C4-2B (cell line): ENCODE data around the gene GLB1L3.

Experiments used
- CTCF ChIP-seq: fragments of 450-650 bp; conservative IDR thresholded peaks from 2 replicates; pipeline ENCODE4 v1.5.1; 2017; ENCODE audit warnings: mild to moderate bottlenecking
- ZFX ChIP-seq: fragments of 450-650 bp; IDR thresholded peaks from 2 replicates; pipeline ENCODE4 v1.6.1; 2017

- TF ChIP-seq CTCF (no peak), ZFX (no peak)
These were observed 47.6 kb upstream of the GLB1L3 start for GRCh38 chr11:134228625-134229024.
